ENCODE measurements around the gene DNMT3B. TPM values are rescaled to one million over a fixed set of nuclear protein-coding genes. Genes with fewer than 3 reads are reported as not detected.

Gene DNMT3B
- total RNA-seq, 2 experiments from 2014 or later = 0.28 to 0.33 TPM

DNA sequence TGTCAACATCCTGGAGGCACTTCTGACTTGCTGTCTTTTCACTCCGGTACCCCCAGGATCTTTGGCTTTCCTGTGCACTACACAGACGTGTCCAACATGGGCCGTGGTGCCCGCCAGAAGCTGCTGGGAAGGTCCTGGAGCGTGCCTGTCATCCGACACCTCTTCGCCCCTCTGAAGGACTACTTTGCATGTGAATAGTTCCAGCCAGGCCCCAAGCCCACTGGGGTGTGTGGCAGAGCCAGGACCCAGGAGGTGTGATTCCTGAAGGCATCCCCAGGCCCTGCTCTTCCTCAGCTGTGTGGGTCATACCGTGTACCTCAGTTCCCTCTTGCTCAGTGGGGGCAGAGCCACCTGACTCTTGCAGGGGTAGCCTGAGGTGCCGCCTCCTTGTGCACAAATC lies 45.5 kb downstream of the DNMT3B start:
- no peak overlapping the region for H3K27ac Mint-ChIP-seq
- H3K4me1 ChIP-seq (ENCODE audit: insufficient read depth, low read length) = no peaks in the 10 kb centered on the region
- no peaks in the 10 kb centered on the region for H3K36me3 ChIP-seq (ENCODE audit: insufficient read depth, low read length)
- no peak for ATAC-seq (ENCODE audit: poor library complexity)
- POLR2A ChIA-PET = no interaction called here
- no peaks in the 10 kb centered on the region for H3K27me3 ChIP-seq (ENCODE audit: control insufficient read depth in 1 of 2, insufficient read depth in 2 of 2, low read length in 2 of 2)
- no peak for DNase-seq
- H3K4me1 Mint-ChIP-seq (ENCODE audit: low read depth) = peaks cover 4% of the 10 kb centered on the region
- H3K36me3 Mint-ChIP-seq (ENCODE audit: low read depth) = no peaks in the 10 kb centered on the region
- H3K27ac ChIP-seq (ENCODE audit: low read depth in 1 of 2, low read length in 2 of 2) = no peak overlapping the region
- no peaks in the 10 kb centered on the region for H3K9me3 ChIP-seq (ENCODE audit: control insufficient read depth in 1 of 2, insufficient read depth in 1 of 2, low read length in 2 of 2)
- H3K4me3 ChIP-seq (ENCODE audit: low read length) = no peak overlapping the region
- CTCF ChIA-PET = no interaction called here
- intact Hi-C loops (cut with DNase I, micrococcal nuclease) = no loop called here
- no peaks in the 10 kb centered on the region for H3K9me3 Mint-ChIP-seq
- H3K27me3 Mint-ChIP-seq = no peaks in the 10 kb centered on the region
- no peak overlapping the region for H3K4me3 Mint-ChIP-seq
- no peak for TF ChIP-seq CTCF (IDR thresholded peaks at IDR 0.05)

- Mint-ChIP-seq H3K4me3 (no peak overlapping the region), H3K27ac (no peak overlapping the region), H3K36me3 (ENCODE audit: low read depth) (no peaks in the 10 kb centered on the region), H3K9me3 (no peaks in the 10 kb centered on the region), H3K27me3 (no peaks in the 10 kb centered on the region), H3K4me1 (ENCODE audit: low read depth) (peaks cover 4% of the 10 kb centered on the region)
- ChIA-PET CTCF (no interaction called here), POLR2A (no interaction called here)
- DNase-seq (no peak), ATAC-seq (ENCODE audit: poor library complexity) (no peak)
- intact Hi-C loops (cut with DNase I, micrococcal nuclease) = no loop called here
- no peaks in the 10 kb centered on the region for H3K27me3 ChIP-seq (ENCODE audit: control insufficient read depth in 1 of 2, insufficient read depth in 2 of 2, low read length in 2 of 2)
- H3K4me3 ChIP-seq (ENCODE audit: low read length) = no peak overlapping the region
- no peaks in the 10 kb centered on the region for H3K9me3 ChIP-seq (ENCODE audit: control insufficient read depth in 1 of 2, insufficient read depth in 1 of 2, low read length in 2 of 2)
- H3K4me1 ChIP-seq (ENCODE audit: insufficient read depth, low read length) = no peaks in the 10 kb centered on the region
- H3K27ac ChIP-seq (ENCODE audit: low read depth in 1 of 2, low read length in 2 of 2) = no peak overlapping the region
- TF ChIP-seq CTCF (IDR thresholded peaks at IDR 0.05) = no peak
- no peaks in the 10 kb centered on the region for H3K36me3 ChIP-seq (ENCODE audit: insufficient read depth, low read length)
Observed at GRCh38 chr20:32808438-32808837, 46.3 kb downstream of the DNMT3B start.

- no peak overlapping the region for H3K27ac ChIP-seq (ENCODE audit: low read depth in 1 of 2, low read length in 2 of 2)
- TF ChIP-seq CTCF (IDR thresholded peaks at IDR 0.05) = no peak
- no peak overlapping the region for H3K4me3 ChIP-seq (ENCODE audit: low read length)
- no peaks in the 10 kb centered on the region for H3K9me3 ChIP-seq (ENCODE audit: control insufficient read depth in 1 of 2, insufficient read depth in 1 of 2, low read length in 2 of 2)
- Mint-ChIP-seq H3K27ac (no peak overlapping the region), H3K27me3 (no peaks in the 10 kb centered on the region), H3K4me3 (no peak overlapping the region), H3K4me1 (ENCODE audit: low read depth) (peaks cover 4% of the 10 kb centered on the region), H3K36me3 (ENCODE audit: low read depth) (no peaks in the 10 kb centered on the region), H3K9me3 (no peaks in the 10 kb centered on the region)
- intact Hi-C loops (cut with DNase I, micrococcal nuclease) = loop anchor here in 1 of 2 experiments (10.0 kb wide), 1 partner anchor 1185 kb away; the partner anchor contains the start of gene RALY
- POLR2A ChIA-PET = interaction anchor here (0.6 to 1.3 kb wide), 2 partner anchors 10 to 67 kb away, joined by 3 to 4 read pairs; partner anchors contain the start of gene MAPRE1
- DNase-seq (no peak), ATAC-seq (ENCODE audit: poor library complexity) (no peak)
- CTCF ChIA-PET = no interaction called here
- no peaks in the 10 kb centered on the region for H3K27me3 ChIP-seq (ENCODE audit: control insufficient read depth in 1 of 2, insufficient read depth in 2 of 2, low read length in 2 of 2)
- no peaks in the 10 kb centered on the region for H3K36me3 ChIP-seq (ENCODE audit: insufficient read depth, low read length)
- no peaks in the 10 kb centered on the region for H3K4me1 ChIP-seq (ENCODE audit: insufficient read depth, low read length)
Observed at GRCh38 chr20:32809907-32810306, 47.7 kb downstream of the DNMT3B start.
